OCI-LY1 (cell line): ENCODE results near the gene ATP2A2.

Source experiments
- CTCF ChIP-seq: fragments of 200-600 bp; sonication (generic), shearing (Covaris generic); IDR thresholded peaks from 2 replicates; pipeline ENCODE4 v1.5.1; 2017; ENCODE audit warnings: mild to moderate bottlenecking, antibody characterized with exemption, low read length, moderate library complexity, mixed read lengths
- EZH2 ChIP-seq: fragments of 200-600 bp; sonication (generic), shearing (Covaris generic); IDR thresholded peaks from 2 replicates; pipeline ENCODE4 v1.8.0; 2017; ENCODE audit warnings: borderline replicate concordance, mixed run types, mild to moderate bottlenecking, antibody characterized with exemption, low read length, moderate library complexity, mixed read lengths

- TF ChIP-seq CTCF (no peak), EZH2 (no peak)
Measured at GRCh38 chr12:110262442-110263388, 18.3 kb upstream of the ATP2A2 start.
